IMR-90 (cell line): ENCODE data around the gene CELF5. TPM values are rescaled to one million over a fixed set of nuclear protein-coding genes. Genes with fewer than 3 reads are reported as not detected.

Experiments used
- BHLHE40 ChIP-seq: fragments of 150-350 bp; IDR thresholded peaks from 2 replicates; pipeline ENCODE4 v1.6.1; 2016; ENCODE audit warnings: mild to moderate bottlenecking, low read depth, low read length
- CTCF ChIP-seq: conservative IDR thresholded peaks from 2 replicates; pipeline ENCODE4 v1.5.1; 2012; ENCODE audit warnings: mild to moderate bottlenecking, low read depth, low read length, improper control_type of control experiment
- FOS ChIP-seq: fragments of 150-350 bp; IDR thresholded peaks from 2 replicates; pipeline ENCODE4 v1.6.1; 2016; ENCODE audit warnings: low read depth, low read length
- RAD21 ChIP-seq: IDR thresholded peaks from 2 replicates; pipeline ENCODE4 v1.6.1; 2012; ENCODE audit warnings: low read length, improper control_type of control experiment
- polyA plus RNA-seq, 3 experiments: library from polyadenylated mRNA; depleted of rRNA; stranded (reverse); fragments of >200 nt; gene quantifications; 2 replicates each; pipeline ENCODE4 v1.2.3, GENCODE V29; 2012; ENCODE audit warnings: low replicate concordance in 1 of 3
- total RNA-seq: library from RNA; depleted of rRNA; stranded (reverse); fragments of >200 nt; gene quantifications from 2 replicates; pipeline ENCODE4 v1.2.3, GENCODE V29; 2012

CELF5 gene
- total and polyA plus RNA-seq, 2 of the 4 experiments (the other 2 are of a cell fraction), result 0.02 TPM; not detected in 1

- TF ChIP-seq BHLHE40 (no peak), RAD21 (no peak), FOS (no peak), CTCF (no peak)
These were observed 40.5 kb upstream of the CELF5 start (continued) for GRCh38 chr19:3183721-3184641.
